H1 (cell line): Measurements from ENCODE around the gene EVA1C. TPM values are rescaled to one million over a fixed set of nuclear protein-coding genes. Genes with fewer than 3 reads are reported as not detected.

Source experiments
- CTCF ChIA-PET: fragments of 300-600 bp; sonication (Branson Sonifier 250); formaldehyde crosslinking; loops from one replicate; lab custom pipeline; 2021; ENCODE audit not compliant: partially characterized antibody; lab: Charles Lee
- POLR2A ChIA-PET: fragments of 300-600 bp; sonication (Branson Sonifier 250); formaldehyde crosslinking; loops from one replicate; lab custom pipeline; 2021; ENCODE audit warnings: inconsistent platforms; ENCODE audit not compliant: partially characterized antibody; lab: Charles Lee
- DNase-seq, 2 experiments: peaks; one replicate each; pipeline versions ENCODE4 v3.0.0 to v3.0.0-alpha.2; 2010 to 2022; ENCODE audit warnings: low spot score in 2 of 2, low read depth in 1 of 2, mixed read lengths in 1 of 2
- FAIRE-seq: peaks from 2 replicates; lab custom pipeline; 2011; peaks lifted over from hg19 to GRCh38; lab: Jason Lieb, UNC
- H2AFZ ChIP-seq: 2 replicates; pipeline ENCODE4 v1.8.1; 2012; ENCODE audit warnings: low read length, inconsistent platforms
- H2AK5ac ChIP-seq: 2 replicates; pipeline ENCODE4 v1.6.1; 2013; ENCODE audit warnings: low read depth, low read length
- H2BK120ac ChIP-seq: replicated peaks from 2 replicates; pipeline ENCODE3; 2013; ENCODE audit warnings: low read depth, low read length, inconsistent platforms
- H2BK12ac ChIP-seq: 2 replicates; pipeline ENCODE4 v1.6.1; 2013; ENCODE audit warnings: low read depth, low read length
- H2BK15ac ChIP-seq: 2 replicates; pipeline ENCODE4 v1.6.1; 2013; ENCODE audit warnings: low read length
- H2BK20ac ChIP-seq: 2 replicates; pipeline ENCODE4 v1.6.1; 2013; ENCODE audit warnings: low read length
- H2BK5ac ChIP-seq: 2 replicates; pipeline ENCODE4 v1.6.1; 2013; ENCODE audit warnings: low read depth, low read length
- H3K14ac ChIP-seq: 2 replicates; pipeline ENCODE4 v1.6.1; 2013; ENCODE audit warnings: inconsistent platforms; ENCODE audit not compliant: insufficient read length
- H3K18ac ChIP-seq: 2 replicates; pipeline ENCODE4 v1.6.1; 2013; ENCODE audit warnings: low read length; ENCODE audit errors: extremely low read depth
- H3K23ac ChIP-seq: 2 replicates; pipeline ENCODE4 v1.6.1; 2013; ENCODE audit warnings: inconsistent platforms; ENCODE audit not compliant: insufficient read length
- H3K23me2 ChIP-seq: 2 replicates; pipeline ENCODE4 v1.6.1; 2013; ENCODE audit warnings: low read depth, low read length
- H3K27ac ChIP-seq: 2 replicates; pipeline ENCODE4 v1.6.1; 2011; ENCODE audit warnings: low read depth, low read length, inconsistent platforms
- H3K27me3 ChIP-seq, 4 experiments: replicated peaks in 1 of 4; 1 replicate in 1 of 4; 2 replicates in 3 of 4; pipeline versions ENCODE4 v1.6.1 to v1.8.1; 2011 to 2013; ENCODE audit warnings: low read length in 3 of 4, mild to moderate bottlenecking in 3 of 4, inconsistent platforms in 2 of 4, mixed read lengths in 2 of 4, moderate library complexity in 1 of 4; ENCODE audit not compliant: control insufficient read depth in 3 of 4, insufficient read depth in 3 of 4; ENCODE audit errors: extremely low read depth in 1 of 4
- H3K36me3 ChIP-seq, 4 experiments: 2 replicates each; pipeline versions ENCODE4 v1.6.1 to v1.8.1; 2011 to 2013; ENCODE audit warnings: mild to moderate bottlenecking in 4 of 4, low read length in 3 of 4, moderate library complexity in 2 of 4, control low read depth in 1 of 4, inconsistent platforms in 1 of 4; ENCODE audit not compliant: insufficient read depth in 4 of 4, control insufficient read depth in 2 of 4
- H3K4ac ChIP-seq: replicated peaks from 2 replicates; pipeline ENCODE3; 2013; ENCODE audit warnings: low read length, low read depth, mixed read lengths, inconsistent platforms; ENCODE audit not compliant: insufficient read length
- H3K4me1 ChIP-seq, 4 experiments: replicated peaks in 1 of 4; 1 replicate in 1 of 4; 2 replicates in 3 of 4; pipeline versions ENCODE4 v1.6.1 to v1.8.1; 2011 to 2013; ENCODE audit warnings: low read length in 3 of 4, inconsistent platforms in 2 of 4, mixed read lengths in 1 of 4; ENCODE audit not compliant: insufficient read depth in 4 of 4, control insufficient read depth in 3 of 4
- H3K4me2 ChIP-seq, 2 experiments: 2 replicates each; pipeline versions ENCODE4 v1.6.1 to v1.8.1; 2011 to 2013; ENCODE audit warnings: low read depth in 2 of 2, low read length in 2 of 2, control low read depth in 1 of 2, inconsistent platforms in 1 of 2, mild to moderate bottlenecking in 1 of 2; ENCODE audit not compliant: insufficient read depth in 1 of 2
- H3K4me3 ChIP-seq, 4 experiments: fragments of 200-600, 300-600 bp in 1 of 4; sonication (generic), shearing (Covaris generic), sonication (Bioruptor Twin) in 1 of 4; 2 replicates each; pipeline versions ENCODE4 v1.5.1 to v1.8.1; 2011 to 2016; ENCODE audit warnings: low read length in 4 of 4, low read depth in 3 of 4, control low read depth in 2 of 4, inconsistent platforms in 2 of 4, mild to moderate bottlenecking in 2 of 4, mixed read lengths in 1 of 4, moderate library complexity in 1 of 4; ENCODE audit not compliant: insufficient read depth in 2 of 4; ENCODE audit errors: extremely low read depth in 1 of 4
- H3K56ac ChIP-seq: replicated peaks from 2 replicates; pipeline ENCODE3; 2013; ENCODE audit warnings: low read depth, mild to moderate bottlenecking, mixed read lengths, low read length, inconsistent platforms; ENCODE audit not compliant: insufficient read length
- H3K79me1 ChIP-seq: 2 replicates; pipeline ENCODE4 v1.6.1; 2013; ENCODE audit warnings: low read depth, low read length, control low read depth
- H3K79me2 ChIP-seq, 2 experiments: 2 replicates each; pipeline versions ENCODE4 v1.6.1 to v1.8.1; 2012 to 2013; ENCODE audit warnings: low read length in 2 of 2, mild to moderate bottlenecking in 2 of 2, inconsistent platforms in 1 of 2; ENCODE audit not compliant: insufficient read depth in 2 of 2, control insufficient read depth in 1 of 2
- H3K9ac ChIP-seq, 4 experiments: replicated peaks in 1 of 4; 1 replicate in 1 of 4; 2 replicates in 3 of 4; pipeline versions ENCODE4 v1.6.1 to v1.8.1; 2011 to 2013; ENCODE audit warnings: low read depth in 3 of 4, low read length in 3 of 4, control low read depth in 2 of 4, mild to moderate bottlenecking in 2 of 4, moderate library complexity in 2 of 4, inconsistent platforms in 1 of 4; ENCODE audit errors: extremely low read depth in 1 of 4
- H3K9me3 ChIP-seq, 2 experiments: 2 replicates each; pipeline versions ENCODE4 v1.6.1 to v1.8.1; 2012 to 2013; ENCODE audit warnings: mild to moderate bottlenecking in 2 of 2, moderate library complexity in 2 of 2, control low read depth in 1 of 2, inconsistent platforms in 1 of 2, low read depth in 1 of 2, low read length in 1 of 2, mixed read lengths in 1 of 2; ENCODE audit not compliant: insufficient read depth in 2 of 2
- H4K20me1 ChIP-seq, 2 experiments: replicated peaks in 1 of 2; 2 replicates each; pipeline versions ENCODE3 to v1.8.1; 2011 to 2013; ENCODE audit warnings: inconsistent platforms in 2 of 2, low read length in 2 of 2, mild to moderate bottlenecking in 1 of 2; ENCODE audit not compliant: insufficient read depth in 2 of 2, control insufficient read depth in 1 of 2
- H4K5ac ChIP-seq: 2 replicates; pipeline ENCODE4 v1.6.1; 2013; ENCODE audit warnings: low read length, low read depth, mixed read lengths, inconsistent platforms; ENCODE audit not compliant: insufficient read length
- H4K8ac ChIP-seq: 2 replicates; pipeline ENCODE4 v1.8.0; 2013; ENCODE audit warnings: mild to moderate bottlenecking, moderate library complexity, low read length, inconsistent platforms; ENCODE audit not compliant: insufficient read depth; ENCODE audit errors: extremely low read depth
- H4K91ac ChIP-seq: replicated peaks from 2 replicates; pipeline ENCODE3; 2013; ENCODE audit warnings: low read length, mixed read lengths, inconsistent platforms; ENCODE audit not compliant: insufficient read length
- BACH1 ChIP-seq: IDR thresholded peaks from 2 replicates; pipeline ENCODE4 v1.6.1; 2012; ENCODE audit warnings: low read length, improper control_type of control experiment
- BCL11A ChIP-seq, 2 experiments: IDR thresholded peaks; one replicate each; pipeline ENCODE4 v1.6.1; 2011; ENCODE audit warnings: low read depth in 2 of 2, low read length in 2 of 2, mild to moderate bottlenecking in 2 of 2
- GABPA ChIP-seq: IDR thresholded peaks from 2 replicates; pipeline ENCODE4 v1.6.1; 2011; ENCODE audit warnings: mild to moderate bottlenecking, low read length, moderate library complexity, borderline replicate concordance; ENCODE audit not compliant: insufficient read depth
- SIX5 ChIP-seq: IDR thresholded peaks from 2 replicates; pipeline ENCODE4 v1.6.1; 2011; ENCODE audit warnings: mild to moderate bottlenecking, low read depth, low read length
- SP1 ChIP-seq: IDR thresholded peaks from 2 replicates; pipeline ENCODE4 v1.6.1; 2011; ENCODE audit warnings: low read depth, low read length
- TAF7 ChIP-seq: optimal IDR thresholded peaks from 2 replicates; pipeline ENCODE3; 2011; ENCODE audit warnings: low read depth, mild to moderate bottlenecking, inconsistent platforms, low read length, moderate library complexity, borderline replicate concordance
- WGBS, 2 experiments: shearing (Covaris generic) in 1 of 2; methylation state at CpG; one replicate each; pipeline versions ENCODE4 v1.1.6 to v1.1.7; 2013 to 2015; ENCODE audit warnings: low lambda C conversion rate in 2 of 2, mixed read lengths in 2 of 2, inconsistent platforms in 1 of 2, low coverage in 1 of 2, missing lambda C conversion rate in 1 of 2; ENCODE audit not compliant: insufficient replicate concordance in 2 of 2, insufficient coverage in 1 of 2, insufficient read length in 1 of 2; ENCODE audit errors: extremely low coverage in 1 of 2, missing lambda C conversion rate in 1 of 2; 5-methylcytosine and 5-hydroxymethylcytosine counted together
- polyA plus RNA-seq, 7 experiments: library from polyadenylated mRNA; depleted of rRNA in 3 of 7; stranded (reverse) in 5 of 7; unstranded in 2 of 7; fragments of >200 nt in 5 of 7; fragments of 200-250 nt in 2 of 7; gene quantifications; 1 replicate in 5 of 7; 2 replicates in 1 of 7; 4 replicates in 1 of 7; pipeline versions ENCODE4 v1.2.1 to v1.2.3, GENCODE V29; 2011 to 2013; ENCODE audit warnings: missing spikeins in 2 of 7, mixed read lengths in 2 of 7
- total RNA-seq: library from RNA; stranded (reverse); fragmentation: NEBNext Ultra II Directional; extraction: Animal tissue kit (Norgen Biotek cat#: 25700); gene quantifications from 2 replicates; pipeline ENCODE4 v1.2.1, GENCODE V29; 2021
- TF ChIP-seq, protein P1 (sequence below): IDR thresholded peaks from 2 replicates; pipeline ENCODE4 v1.6.1; 2012; ENCODE audit warnings: low read length, inconsistent platforms

EVA1C gene
- total and polyA plus RNA-seq, 2 of the 8 experiments (the other 6 are each of a cell fraction or from before 2014, with no cell fraction given) = 2.6 to 3.6 TPM

DNA sequence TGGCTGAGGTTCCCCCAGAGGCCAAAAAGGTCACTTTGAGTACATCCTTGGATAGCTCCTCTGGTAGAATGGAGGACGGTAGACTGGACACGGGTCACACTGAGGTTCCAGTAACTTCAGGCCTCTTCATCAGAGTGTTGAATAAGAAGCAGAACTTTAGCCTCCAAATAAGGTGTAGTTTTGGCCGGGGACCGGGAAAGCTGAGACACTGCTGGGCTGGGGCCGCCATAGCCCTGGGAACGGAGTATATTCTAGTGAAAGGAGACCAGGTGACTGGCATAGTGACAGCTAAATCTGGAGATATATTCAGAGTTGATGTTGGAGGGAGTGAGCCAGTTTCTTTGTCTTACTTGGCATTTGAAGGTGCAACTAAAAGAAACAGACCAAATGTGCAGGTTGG is 84.1 kb downstream of the EVA1C start:
- no peak overlapping the region for H4K91ac ChIP-seq
- TF ChIP-seq GABPA (no peak), BCL11A (IDR thresholded peaks at IDR 0.05; ENCODE audit: low read depth in 2 of 2, low read length in 2 of 2) (no peak), SIX5 (no peak), TAF7 (no peak), BACH1 (no peak), SP1 (no peak)
- TF ChIP-seq, protein P1, sequence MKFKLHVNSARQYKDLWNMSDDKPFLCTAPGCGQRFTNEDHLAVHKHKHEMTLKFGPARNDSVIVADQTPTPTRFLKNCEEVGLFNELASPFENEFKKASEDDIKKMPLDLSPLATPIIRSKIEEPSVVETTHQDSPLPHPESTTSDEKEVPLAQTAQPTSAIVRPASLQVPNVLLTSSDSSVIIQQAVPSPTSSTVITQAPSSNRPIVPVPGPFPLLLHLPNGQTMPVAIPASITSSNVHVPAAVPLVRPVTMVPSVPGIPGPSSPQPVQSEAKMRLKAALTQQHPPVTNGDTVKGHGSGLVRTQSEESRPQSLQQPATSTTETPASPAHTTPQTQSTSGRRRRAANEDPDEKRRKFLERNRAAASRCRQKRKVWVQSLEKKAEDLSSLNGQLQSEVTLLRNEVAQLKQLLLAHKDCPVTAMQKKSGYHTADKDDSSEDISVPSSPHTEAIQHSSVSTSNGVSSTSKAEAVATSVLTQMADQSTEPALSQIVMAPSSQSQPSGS = no peak
- TF ChIP-seq, all 59 proteins: peak for 0
- Histone ChIP-seq H3K9me3 (no peaks in the 10 kb centered on the region), H3K79me2 (no peaks in the 10 kb centered on the region), H4K5ac (no peak overlapping the region), H3K4ac (no peak overlapping the region), H2BK5ac (no peak overlapping the region), H2BK15ac (no peak overlapping the region), H3K4me1 (peaks cover 9 to 21% (median 18%) of the 10 kb centered on the region in 4 experiments), H3K23me2 (no peaks in the 10 kb centered on the region), H3K23ac (no peak overlapping the region), H3K27me3 (no peaks in the 10 kb centered on the region), H3K36me3 (no peaks in the 10 kb centered on the region), H2BK120ac (no peak overlapping the region), H4K8ac (no peak overlapping the region), H3K14ac (no peak overlapping the region), H3K4me3 (no peak overlapping the region), H2AFZ (no peak overlapping the region), H2BK20ac (no peak overlapping the region), H3K4me2 (no peak overlapping the region), H3K56ac (no peak overlapping the region), H2BK12ac (no peak overlapping the region; the same call in 1 of the 2 replicates), H3K27ac (no peak overlapping the region), H2AK5ac (no peak overlapping the region), H4K20me1 (no peaks in the 10 kb centered on the region), H3K79me1 (no peaks in the 10 kb centered on the region), H3K9ac (no peak overlapping the region), H3K18ac (no peak overlapping the region)
- ChIA-PET POLR2A (no interaction called here), CTCF (interaction anchor here (0.8 to 1.0 kb wide), 3 partner anchors 9 to 95 kb away, joined by 3 read pairs; no protein-coding TSS in a partner anchor)
- no peak for DNase-seq
- 93% methylated on average over 6 of the region's 6 CpGs; no CpG with 5 or more reads in 1 of the 2 experiments for WGBS, 2 experiments
- no peak for FAIRE-seq
